WTC11 (cell line): ENCODE measurements around the gene MYRF. TPM values are rescaled to one million over a fixed set of nuclear protein-coding genes. Genes with fewer than 3 reads are reported as not detected.

Source experiments
- ATAC-seq: fragments of 200-7000 bp; cut with Tn5 transposase; 2 replicates; pipeline ENCODE4 v1.10.0; 2021; ENCODE audit warnings: mild to moderate bottlenecking, moderate library complexity
- CTCF ChIA-PET: fragments of 300-600 bp; sonication (Branson Sonifier 250); formaldehyde crosslinking; loops from one replicate; lab custom pipeline; 2021; ENCODE audit warnings: antibody characterized with exemption; lab: Charles Lee
- POLR2A ChIA-PET: fragments of 350-600 bp; sonication (Branson Sonifier 250); formaldehyde crosslinking; loops from one replicate; lab custom pipeline; 2021; ENCODE audit warnings: antibody characterized with exemption; lab: Charles Lee
- DNase-seq: peaks from one replicate; pipeline ENCODE4 v3.0.0; 2021; ENCODE audit warnings: low spot score
- H3K27ac Mint-ChIP-seq: 2 replicates; pipeline ENCODE4 v1.8.0; 2021; ENCODE audit warnings: mixed read lengths
- H3K27me3 Mint-ChIP-seq: 2 replicates; pipeline ENCODE4 v1.8.0; 2021; ENCODE audit warnings: low read depth, mild to moderate bottlenecking, moderate library complexity, mixed read lengths
- H3K36me3 Mint-ChIP-seq: 2 replicates; pipeline ENCODE4 v1.8.0; 2021; ENCODE audit warnings: mixed read lengths
- H3K4me1 Mint-ChIP-seq: 2 replicates; pipeline ENCODE4 v1.8.0; 2022; ENCODE audit warnings: mixed read lengths
- H3K4me3 Mint-ChIP-seq: 2 replicates; pipeline ENCODE4 v1.8.0; 2021; ENCODE audit warnings: mild to moderate bottlenecking, moderate library complexity, mixed read lengths
- H3K9me3 Mint-ChIP-seq: 2 replicates; pipeline ENCODE4 v1.8.0; 2021; ENCODE audit warnings: mixed read lengths
- CREB1 ChIP-seq: sonication (generic); formaldehyde crosslinking; IDR thresholded peaks from 2 replicates; pipeline ENCODE4 v1.8.0; 2023; ENCODE audit warnings: mild to moderate bottlenecking, missing genetic modification reagents
- ELF4 ChIP-seq: sonication (generic); formaldehyde crosslinking; IDR thresholded peaks from 2 replicates; pipeline ENCODE4 v1.8.1; 2022; ENCODE audit warnings: low read depth, mild to moderate bottlenecking, moderate library complexity, missing genetic modification reagents
- EMX1 ChIP-seq: fragments of 250-450 bp; sonication (Bioruptor Pico); IDR thresholded peaks from 2 replicates; pipeline ENCODE4 v1.8.0; 2021; ENCODE audit warnings: mild to moderate bottlenecking
- FOXJ3 ChIP-seq: sonication (generic); formaldehyde crosslinking; IDR thresholded peaks from 2 replicates; pipeline ENCODE4 v1.9.0; 2021; ENCODE audit warnings: missing genetic modification reagents, mild to moderate bottlenecking, borderline replicate concordance
- FOXP1 ChIP-seq: sonication (generic); formaldehyde crosslinking; IDR thresholded peaks from 2 replicates; pipeline ENCODE4 v1.8.0; 2022; ENCODE audit warnings: missing genetic modification reagents, mild to moderate bottlenecking, moderate library complexity, borderline replicate concordance
- GRHL2 ChIP-seq: fragments of 250-450 bp; sonication (Bioruptor Pico); IDR thresholded peaks from 2 replicates; pipeline ENCODE4 v1.8.0; 2022; ENCODE audit warnings: mild to moderate bottlenecking, moderate library complexity; ENCODE audit not compliant: insufficient replicate concordance, severe bottlenecking
- MXD4 ChIP-seq: fragments of 250-450 bp; sonication (Bioruptor Pico); IDR thresholded peaks from 2 replicates; pipeline ENCODE4 v1.8.0; 2021; ENCODE audit warnings: mild to moderate bottlenecking, moderate library complexity, borderline replicate concordance
- ZNF423 ChIP-seq: fragments of 250-450 bp; sonication (Bioruptor Pico); IDR thresholded peaks from 2 replicates; pipeline ENCODE4 v2.1.2; 2022; ENCODE audit warnings: mild to moderate bottlenecking, moderate library complexity
- total RNA-seq: library from RNA; stranded (reverse); gene quantifications from 3 replicates; pipeline ENCODE4 v1.2.3, GENCODE V29; 2021
- TF ChIP-seq, protein P1 (sequence below): sonication (generic); formaldehyde crosslinking; IDR thresholded peaks from 2 replicates; pipeline ENCODE4 v1.8.0; 2023; ENCODE audit warnings: mild to moderate bottlenecking, missing genetic modification reagents
- TF ChIP-seq, protein P2 (sequence below): sonication (generic); formaldehyde crosslinking; IDR thresholded peaks from 2 replicates; pipeline ENCODE4 v1.8.0; 2022; ENCODE audit warnings: mild to moderate bottlenecking, missing genetic modification reagents
- TF ChIP-seq, protein P3 (sequence below): sonication (generic); formaldehyde crosslinking; IDR thresholded peaks from 2 replicates; pipeline ENCODE4 v1.8.1; 2022; ENCODE audit warnings: low read depth, mild to moderate bottlenecking, moderate library complexity, missing genetic modification reagents, borderline replicate concordance
- TF ChIP-seq, protein P4 (sequence below): sonication (generic); formaldehyde crosslinking; IDR thresholded peaks from 2 replicates; pipeline ENCODE4 v1.8.1; 2023; ENCODE audit warnings: mild to moderate bottlenecking, missing genetic modification reagents, moderate library complexity
- TF ChIP-seq, protein P5 (sequence below): sonication (generic); formaldehyde crosslinking; IDR thresholded peaks from 2 replicates; pipeline ENCODE4 v1.8.1; 2023; ENCODE audit warnings: mild to moderate bottlenecking, missing genetic modification reagents, moderate library complexity
- TF ChIP-seq, protein P6 (sequence below): sonication (generic); formaldehyde crosslinking; IDR thresholded peaks from 2 replicates; pipeline ENCODE4 v1.8.1; 2022; ENCODE audit warnings: mild to moderate bottlenecking, missing genetic modification reagents, moderate library complexity, borderline replicate concordance
- TF ChIP-seq, protein P7 (sequence below): sonication (generic); formaldehyde crosslinking; IDR thresholded peaks from 2 replicates; pipeline ENCODE4 v1.8.1; 2022; ENCODE audit warnings: missing genetic modification reagents, borderline replicate concordance
- TF ChIP-seq, protein P8 (sequence below): fragments of 250-450 bp; sonication (Bioruptor Pico); IDR thresholded peaks from 2 replicates; pipeline ENCODE4 v1.9.0; 2021; ENCODE audit warnings: mild to moderate bottlenecking, borderline replicate concordance
- TF ChIP-seq, protein P9 (sequence below): sonication (generic); formaldehyde crosslinking; IDR thresholded peaks from 2 replicates; pipeline ENCODE4 v1.8.0; 2022; ENCODE audit warnings: mild to moderate bottlenecking, missing genetic modification reagents

MYRF gene
- total RNA-seq, 1 experiment from 2014 or later: 5.9 TPM

DNA sequence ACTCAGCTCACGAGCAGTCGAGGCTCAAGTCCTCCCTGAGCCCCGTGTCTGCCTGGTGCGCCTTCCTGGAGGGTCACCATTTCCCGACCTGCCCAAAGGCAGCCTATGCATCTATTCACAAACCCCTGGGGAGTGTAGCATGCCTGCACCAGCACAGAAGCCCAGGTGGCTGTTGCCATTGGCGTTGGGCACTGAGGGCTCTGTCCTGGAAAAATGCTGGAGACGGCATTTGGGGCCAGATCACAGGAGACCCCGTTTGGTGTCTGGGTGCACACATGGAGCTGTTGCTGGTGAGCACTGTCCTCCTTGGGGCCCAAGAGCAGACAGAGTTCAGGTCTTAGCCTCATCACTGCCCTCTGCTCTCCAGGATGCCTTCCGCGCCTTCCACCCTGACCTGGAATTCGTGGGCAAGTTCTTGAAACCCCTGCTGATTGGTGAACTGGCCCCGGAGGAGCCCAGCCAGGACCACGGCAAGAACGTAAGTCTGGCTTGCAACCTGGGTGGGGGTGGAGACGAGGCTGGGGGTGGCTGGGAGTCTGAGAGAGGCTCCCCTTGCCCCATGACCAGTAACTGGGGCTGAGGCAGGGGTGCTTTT lies 85.1 kb downstream of the MYRF start:
- no peak overlapping the region for H3K4me3 Mint-ChIP-seq
- H3K27me3 Mint-ChIP-seq: no peaks in the 10 kb centered on the region
- TF ChIP-seq CREB1 (CRISPR knock-in tag) (no peak), ZNF423 (no peak), EMX1 (CRISPR knock-in tag) (no peak), GRHL2 (no peak), MXD4 (no peak), FOXP1 (no peak), FOXJ3 (CRISPR knock-in tag) (no peak), ELF4 (no peak)
- TF ChIP-seq, protein P1, sequence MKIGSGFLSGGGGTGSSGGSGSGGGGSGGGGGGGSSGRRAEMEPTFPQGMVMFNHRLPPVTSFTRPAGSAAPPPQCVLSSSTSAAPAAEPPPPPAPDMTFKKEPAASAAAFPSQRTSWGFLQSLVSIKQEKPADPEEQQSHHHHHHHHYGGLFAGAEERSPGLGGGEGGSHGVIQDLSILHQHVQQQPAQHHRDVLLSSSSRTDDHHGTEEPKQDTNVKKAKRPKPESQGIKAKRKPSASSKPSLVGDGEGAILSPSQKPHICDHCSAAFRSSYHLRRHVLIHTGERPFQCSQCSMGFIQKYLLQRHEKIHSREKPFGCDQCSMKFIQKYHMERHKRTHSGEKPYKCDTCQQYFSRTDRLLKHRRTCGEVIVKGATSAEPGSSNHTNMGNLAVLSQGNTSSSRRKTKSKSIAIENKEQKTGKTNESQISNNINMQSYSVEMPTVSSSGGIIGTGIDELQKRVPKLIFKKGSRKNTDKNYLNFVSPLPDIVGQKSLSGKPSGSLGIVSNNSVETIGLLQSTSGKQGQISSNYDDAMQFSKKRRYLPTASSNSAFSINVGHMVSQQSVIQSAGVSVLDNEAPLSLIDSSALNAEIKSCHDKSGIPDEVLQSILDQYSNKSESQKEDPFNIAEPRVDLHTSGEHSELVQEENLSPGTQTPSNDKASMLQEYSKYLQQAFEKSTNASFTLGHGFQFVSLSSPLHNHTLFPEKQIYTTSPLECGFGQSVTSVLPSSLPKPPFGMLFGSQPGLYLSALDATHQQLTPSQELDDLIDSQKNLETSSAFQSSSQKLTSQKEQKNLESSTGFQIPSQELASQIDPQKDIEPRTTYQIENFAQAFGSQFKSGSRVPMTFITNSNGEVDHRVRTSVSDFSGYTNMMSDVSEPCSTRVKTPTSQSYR (CRISPR knock-in tag): no peak
- TF ChIP-seq, protein P2, sequence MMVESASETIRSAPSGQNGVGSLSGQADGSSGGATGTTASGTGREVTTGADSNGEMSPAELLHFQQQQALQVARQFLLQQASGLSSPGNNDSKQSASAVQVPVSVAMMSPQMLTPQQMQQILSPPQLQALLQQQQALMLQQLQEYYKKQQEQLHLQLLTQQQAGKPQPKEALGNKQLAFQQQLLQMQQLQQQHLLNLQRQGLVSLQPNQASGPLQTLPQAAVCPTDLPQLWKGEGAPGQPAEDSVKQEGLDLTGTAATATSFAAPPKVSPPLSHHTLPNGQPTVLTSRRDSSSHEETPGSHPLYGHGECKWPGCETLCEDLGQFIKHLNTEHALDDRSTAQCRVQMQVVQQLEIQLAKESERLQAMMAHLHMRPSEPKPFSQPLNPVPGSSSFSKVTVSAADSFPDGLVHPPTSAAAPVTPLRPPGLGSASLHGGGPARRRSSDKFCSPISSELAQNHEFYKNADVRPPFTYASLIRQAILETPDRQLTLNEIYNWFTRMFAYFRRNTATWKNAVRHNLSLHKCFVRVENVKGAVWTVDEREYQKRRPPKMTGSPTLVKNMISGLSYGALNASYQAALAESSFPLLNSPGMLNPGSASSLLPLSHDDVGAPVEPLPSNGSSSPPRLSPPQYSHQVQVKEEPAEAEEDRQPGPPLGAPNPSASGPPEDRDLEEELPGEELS: no peak
- TF ChIP-seq, protein P3, sequence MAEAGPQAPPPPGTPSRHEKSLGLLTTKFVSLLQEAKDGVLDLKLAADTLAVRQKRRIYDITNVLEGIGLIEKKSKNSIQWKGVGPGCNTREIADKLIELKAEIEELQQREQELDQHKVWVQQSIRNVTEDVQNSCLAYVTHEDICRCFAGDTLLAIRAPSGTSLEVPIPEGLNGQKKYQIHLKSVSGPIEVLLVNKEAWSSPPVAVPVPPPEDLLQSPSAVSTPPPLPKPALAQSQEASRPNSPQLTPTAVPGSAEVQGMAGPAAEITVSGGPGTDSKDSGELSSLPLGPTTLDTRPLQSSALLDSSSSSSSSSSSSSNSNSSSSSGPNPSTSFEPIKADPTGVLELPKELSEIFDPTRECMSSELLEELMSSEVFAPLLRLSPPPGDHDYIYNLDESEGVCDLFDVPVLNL: no peak
- TF ChIP-seq, protein P4, sequence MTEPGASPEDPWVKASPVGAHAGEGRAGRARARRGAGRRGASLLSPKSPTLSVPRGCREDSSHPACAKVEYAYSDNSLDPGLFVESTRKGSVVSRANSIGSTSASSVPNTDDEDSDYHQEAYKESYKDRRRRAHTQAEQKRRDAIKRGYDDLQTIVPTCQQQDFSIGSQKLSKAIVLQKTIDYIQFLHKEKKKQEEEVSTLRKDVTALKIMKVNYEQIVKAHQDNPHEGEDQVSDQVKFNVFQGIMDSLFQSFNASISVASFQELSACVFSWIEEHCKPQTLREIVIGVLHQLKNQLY (CRISPR knock-in tag): no peak
- TF ChIP-seq, protein P5, sequence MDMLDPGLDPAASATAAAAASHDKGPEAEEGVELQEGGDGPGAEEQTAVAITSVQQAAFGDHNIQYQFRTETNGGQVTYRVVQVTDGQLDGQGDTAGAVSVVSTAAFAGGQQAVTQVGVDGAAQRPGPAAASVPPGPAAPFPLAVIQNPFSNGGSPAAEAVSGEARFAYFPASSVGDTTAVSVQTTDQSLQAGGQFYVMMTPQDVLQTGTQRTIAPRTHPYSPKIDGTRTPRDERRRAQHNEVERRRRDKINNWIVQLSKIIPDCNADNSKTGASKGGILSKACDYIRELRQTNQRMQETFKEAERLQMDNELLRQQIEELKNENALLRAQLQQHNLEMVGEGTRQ (CRISPR knock-in tag): no peak
- TF ChIP-seq, protein P6, sequence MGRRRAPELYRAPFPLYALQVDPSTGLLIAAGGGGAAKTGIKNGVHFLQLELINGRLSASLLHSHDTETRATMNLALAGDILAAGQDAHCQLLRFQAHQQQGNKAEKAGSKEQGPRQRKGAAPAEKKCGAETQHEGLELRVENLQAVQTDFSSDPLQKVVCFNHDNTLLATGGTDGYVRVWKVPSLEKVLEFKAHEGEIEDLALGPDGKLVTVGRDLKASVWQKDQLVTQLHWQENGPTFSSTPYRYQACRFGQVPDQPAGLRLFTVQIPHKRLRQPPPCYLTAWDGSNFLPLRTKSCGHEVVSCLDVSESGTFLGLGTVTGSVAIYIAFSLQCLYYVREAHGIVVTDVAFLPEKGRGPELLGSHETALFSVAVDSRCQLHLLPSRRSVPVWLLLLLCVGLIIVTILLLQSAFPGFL (CRISPR knock-in tag): no peak
- TF ChIP-seq, protein P7, sequence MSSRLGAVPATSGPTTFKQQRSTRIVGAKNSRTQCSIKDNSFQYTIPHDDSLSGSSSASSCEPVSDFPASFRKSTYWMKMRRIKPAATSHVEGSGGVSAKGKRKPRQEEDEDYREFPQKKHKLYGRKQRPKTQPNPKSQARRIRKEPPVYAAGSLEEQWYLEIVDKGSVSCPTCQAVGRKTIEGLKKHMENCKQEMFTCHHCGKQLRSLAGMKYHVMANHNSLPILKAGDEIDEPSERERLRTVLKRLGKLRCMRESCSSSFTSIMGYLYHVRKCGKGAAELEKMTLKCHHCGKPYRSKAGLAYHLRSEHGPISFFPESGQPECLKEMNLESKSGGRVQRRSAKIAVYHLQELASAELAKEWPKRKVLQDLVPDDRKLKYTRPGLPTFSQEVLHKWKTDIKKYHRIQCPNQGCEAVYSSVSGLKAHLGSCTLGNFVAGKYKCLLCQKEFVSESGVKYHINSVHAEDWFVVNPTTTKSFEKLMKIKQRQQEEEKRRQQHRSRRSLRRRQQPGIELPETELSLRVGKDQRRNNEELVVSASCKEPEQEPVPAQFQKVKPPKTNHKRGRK (CRISPR knock-in tag): no peak
- TF ChIP-seq, protein P8, sequence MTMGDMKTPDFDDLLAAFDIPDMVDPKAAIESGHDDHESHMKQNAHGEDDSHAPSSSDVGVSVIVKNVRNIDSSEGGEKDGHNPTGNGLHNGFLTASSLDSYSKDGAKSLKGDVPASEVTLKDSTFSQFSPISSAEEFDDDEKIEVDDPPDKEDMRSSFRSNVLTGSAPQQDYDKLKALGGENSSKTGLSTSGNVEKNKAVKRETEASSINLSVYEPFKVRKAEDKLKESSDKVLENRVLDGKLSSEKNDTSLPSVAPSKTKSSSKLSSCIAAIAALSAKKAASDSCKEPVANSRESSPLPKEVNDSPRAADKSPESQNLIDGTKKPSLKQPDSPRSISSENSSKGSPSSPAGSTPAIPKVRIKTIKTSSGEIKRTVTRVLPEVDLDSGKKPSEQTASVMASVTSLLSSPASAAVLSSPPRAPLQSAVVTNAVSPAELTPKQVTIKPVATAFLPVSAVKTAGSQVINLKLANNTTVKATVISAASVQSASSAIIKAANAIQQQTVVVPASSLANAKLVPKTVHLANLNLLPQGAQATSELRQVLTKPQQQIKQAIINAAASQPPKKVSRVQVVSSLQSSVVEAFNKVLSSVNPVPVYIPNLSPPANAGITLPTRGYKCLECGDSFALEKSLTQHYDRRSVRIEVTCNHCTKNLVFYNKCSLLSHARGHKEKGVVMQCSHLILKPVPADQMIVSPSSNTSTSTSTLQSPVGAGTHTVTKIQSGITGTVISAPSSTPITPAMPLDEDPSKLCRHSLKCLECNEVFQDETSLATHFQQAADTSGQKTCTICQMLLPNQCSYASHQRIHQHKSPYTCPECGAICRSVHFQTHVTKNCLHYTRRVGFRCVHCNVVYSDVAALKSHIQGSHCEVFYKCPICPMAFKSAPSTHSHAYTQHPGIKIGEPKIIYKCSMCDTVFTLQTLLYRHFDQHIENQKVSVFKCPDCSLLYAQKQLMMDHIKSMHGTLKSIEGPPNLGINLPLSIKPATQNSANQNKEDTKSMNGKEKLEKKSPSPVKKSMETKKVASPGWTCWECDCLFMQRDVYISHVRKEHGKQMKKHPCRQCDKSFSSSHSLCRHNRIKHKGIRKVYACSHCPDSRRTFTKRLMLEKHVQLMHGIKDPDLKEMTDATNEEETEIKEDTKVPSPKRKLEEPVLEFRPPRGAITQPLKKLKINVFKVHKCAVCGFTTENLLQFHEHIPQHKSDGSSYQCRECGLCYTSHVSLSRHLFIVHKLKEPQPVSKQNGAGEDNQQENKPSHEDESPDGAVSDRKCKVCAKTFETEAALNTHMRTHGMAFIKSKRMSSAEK (CRISPR knock-in tag): no peak
- TF ChIP-seq, protein P9, sequence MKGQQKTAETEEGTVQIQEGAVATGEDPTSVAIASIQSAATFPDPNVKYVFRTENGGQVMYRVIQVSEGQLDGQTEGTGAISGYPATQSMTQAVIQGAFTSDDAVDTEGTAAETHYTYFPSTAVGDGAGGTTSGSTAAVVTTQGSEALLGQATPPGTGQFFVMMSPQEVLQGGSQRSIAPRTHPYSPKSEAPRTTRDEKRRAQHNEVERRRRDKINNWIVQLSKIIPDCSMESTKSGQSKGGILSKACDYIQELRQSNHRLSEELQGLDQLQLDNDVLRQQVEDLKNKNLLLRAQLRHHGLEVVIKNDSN (CRISPR knock-in tag): no peak
- TF ChIP-seq, all 79 proteins: peak for 0
- H3K9me3 Mint-ChIP-seq: 0 out of 2 replicates have a peak, but pooled peaks cover 3% of the 10 kb centered on the region
- H3K27ac Mint-ChIP-seq: peak overlapping the region; percentile 74
- H3K36me3 Mint-ChIP-seq: peaks cover 59% of the 10 kb centered on the region
- DNase-seq (no peak), ATAC-seq (no peak)
- peaks cover 40% of the 10 kb centered on the region for H3K4me1 Mint-ChIP-seq
- ChIA-PET CTCF (no interaction called here), POLR2A (no interaction called here)
